ENCODE data around the gene RFC5. TPM values are rescaled to one million over a fixed set of nuclear protein-coding genes. Genes with fewer than 3 reads are reported as not detected.

The RFC5 gene
- total RNA-seq, 1 experiment from 2014 or later = 78.6 TPM

GRCh38 chr12:118064608-118065007, 48.1 kb downstream of the RFC5 start:
- H3K79me2 ChIP-seq (ENCODE audit: insufficient read depth, low read length) = peaks cover 10% of the 10 kb centered on the region
- BruUV-seq (replicated peaks) = no TSS peak
- no peak overlapping the region for H3K27ac ChIP-seq (ENCODE audit: low read depth, low read length)
- intact Hi-C loops (cut with micrococcal nuclease) = loop anchor here (5.0 kb wide), 1 partner anchor 38 kb away; the partner anchor contains the start of gene VSIG10
- H3K4me3 ChIP-seq (replicated peaks in 1 of 2; ENCODE audit: low read depth in 1 of 2, low read length in 2 of 2) = no peak overlapping the region
- no peaks in the 10 kb centered on the region for H4K20me1 ChIP-seq (ENCODE audit: insufficient read depth)
- TF ChIP-seq TCF7L2 (IDR thresholded peaks at IDR 0.05; ENCODE audit: borderline replicate concordance, extremely low read depth, insufficient read depth, insufficient read length) (no peak), ZNF274 (IDR thresholded peaks at IDR 0.05; ENCODE audit: low read depth, low read length) (no peak), CTCF (IDR thresholded peaks at IDR 0.05 in 2 of 3, conservative IDR thresholded peaks at IDR 0.05 in 1 of 3; ENCODE audit: borderline replicate concordance in 1 of 3, insufficient read depth in 1 of 3, low read depth in 2 of 3, low read length in 2 of 3) (peak in 2 of 3 experiments; percentile 30 to 42; a peak in 4 of 6 replicates), EZH2phosphoT487 (IDR thresholded peaks at IDR 0.05; ENCODE audit: borderline replicate concordance) (no peak), ELF1 (IDR thresholded peaks at IDR 0.05; ENCODE audit: borderline replicate concordance, low read depth) (no peak), RAD21 (IDR thresholded peaks at IDR 0.05; ENCODE audit: low read depth) (0 out of 2 replicates have a peak, but pooled peaks have one; percentile 3), EGR1 (IDR thresholded peaks at IDR 0.05; ENCODE audit: low read depth) (no peak), CEBPB (IDR thresholded peaks at IDR 0.05; ENCODE audit: low read depth) (no peak), POLR2A (IDR thresholded peaks at IDR 0.05; ENCODE audit: borderline replicate concordance, extremely low read depth, insufficient read depth, insufficient read length) (no peak), SRF (IDR thresholded peaks at IDR 0.05; ENCODE audit: low read depth) (no peak), REST (IDR thresholded peaks at IDR 0.05; ENCODE audit: low read depth) (no peak), MAX (IDR thresholded peaks at IDR 0.05) (no peak), FOSL1 (IDR thresholded peaks at IDR 0.05; ENCODE audit: low read depth) (no peak)
- H3K4me1 ChIP-seq (ENCODE audit: control insufficient read depth in 1 of 2, insufficient read depth in 2 of 2, low read length in 2 of 2) = peaks cover 21 to 29% of the 10 kb centered on the region in 2 experiments
- no peak overlapping the region for H3K9ac ChIP-seq (ENCODE audit: low read length)
- ChIA-PET RAD21 (ENCODE audit: low non-redundant PET in 1 of 2, low total read pairs in 2 of 2, uncharacterized antibody in 2 of 2, unreplicated experiment in 2 of 2) (no interaction called here), POLR2A (no interaction called here), CTCF (interaction anchor here (1.0 to 2.1 kb wide), 3 partner anchors 10 to 190 kb away, joined by 4 to 7 read pairs (median 6); no protein-coding TSS in a partner anchor)
- ATAC-seq (no peak; the same call in 1 of the 2 replicates), DNase-seq (ENCODE audit: low read depth, low spot score) (no peak)
- H3K9me3 ChIP-seq (ENCODE audit: control insufficient read depth in 1 of 2, insufficient read depth in 1 of 2, low read depth in 1 of 2, low read length in 2 of 2) = no peaks in the 10 kb centered on the region
- peaks cover 0 to 5% of the 10 kb centered on the region in 2 experiments; a peak in 1 of 4 replicates for H3K36me3 ChIP-seq (ENCODE audit: control insufficient read depth in 1 of 2, insufficient read depth in 2 of 2, low read length in 2 of 2)
- H3K27me3 ChIP-seq (ENCODE audit: insufficient read depth, low read length) = no peaks in the 10 kb centered on the region
- no peak overlapping the region for H2AFZ ChIP-seq (ENCODE audit: low read depth, low read length, poor library complexity, severe bottlenecking)
- H3K9me2 ChIP-seq (ENCODE audit: insufficient read depth) = no peaks in the 10 kb centered on the region
- no peak overlapping the region for H3K4me2 ChIP-seq (ENCODE audit: low read length)
